GM10248 (cell line): ENCODE measurements around the gene TTLL10.
"Not testable (repeated sequence)": the region's sequence is repeated elsewhere in the genome, so short reads cannot be mapped to it uniquely, and the experiment has no call there.

Experiments
- CTCF ChIA-PET: fragments of 300-600 bp; sonication (Branson Sonifier 250); formaldehyde crosslinking; extraction: SDS; loops from one replicate; lab custom pipeline; 2021; ENCODE audit warnings: antibody characterized with exemption; lab: Yijun Ruan, JAX
- POLR2A ChIA-PET: fragments of 350-650 bp; sonication (Branson Sonifier 250); formaldehyde crosslinking; extraction: SDS; loops from one replicate; lab custom pipeline; 2020; ENCODE audit warnings: antibody characterized with exemption; lab: Yijun Ruan, JAX
- DNase-seq: peaks from one replicate; pipeline ENCODE4 v3.0.0; 2012; ENCODE audit errors: extremely low spot score
- TF ChIP-seq, protein P1 (sequence below): IDR thresholded peaks from 2 replicates; pipeline ENCODE4 v1.5.1; 2012; ENCODE audit warnings: mild to moderate bottlenecking, low read depth; ENCODE audit errors: extremely low read depth, missing control alignments, control extremely low read depth

TTLL10 gene

DNA sequence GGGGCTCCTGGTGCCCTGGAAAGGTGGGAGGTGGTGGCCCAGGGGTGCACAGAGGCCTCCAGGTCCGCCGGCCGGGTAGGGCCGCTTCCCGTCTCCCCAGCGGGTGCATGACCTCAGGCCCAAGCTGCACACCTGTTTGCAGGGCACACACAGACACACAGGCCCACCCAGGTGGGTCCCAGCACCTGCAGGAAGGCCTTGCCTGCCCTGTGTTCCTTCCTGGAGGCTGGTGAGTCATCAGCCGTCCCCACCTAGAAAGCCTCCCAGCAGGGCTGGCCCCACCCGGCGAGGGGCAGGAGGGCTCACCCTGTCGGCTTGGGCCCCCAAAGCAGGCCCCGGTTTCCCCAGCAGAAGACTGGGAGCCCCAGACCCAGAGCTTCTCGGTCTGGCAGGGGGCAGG lies 23.6 kb upstream of the TTLL10 start:
- POLR2A ChIA-PET = no interaction called here
- TF ChIP-seq, protein P1, sequence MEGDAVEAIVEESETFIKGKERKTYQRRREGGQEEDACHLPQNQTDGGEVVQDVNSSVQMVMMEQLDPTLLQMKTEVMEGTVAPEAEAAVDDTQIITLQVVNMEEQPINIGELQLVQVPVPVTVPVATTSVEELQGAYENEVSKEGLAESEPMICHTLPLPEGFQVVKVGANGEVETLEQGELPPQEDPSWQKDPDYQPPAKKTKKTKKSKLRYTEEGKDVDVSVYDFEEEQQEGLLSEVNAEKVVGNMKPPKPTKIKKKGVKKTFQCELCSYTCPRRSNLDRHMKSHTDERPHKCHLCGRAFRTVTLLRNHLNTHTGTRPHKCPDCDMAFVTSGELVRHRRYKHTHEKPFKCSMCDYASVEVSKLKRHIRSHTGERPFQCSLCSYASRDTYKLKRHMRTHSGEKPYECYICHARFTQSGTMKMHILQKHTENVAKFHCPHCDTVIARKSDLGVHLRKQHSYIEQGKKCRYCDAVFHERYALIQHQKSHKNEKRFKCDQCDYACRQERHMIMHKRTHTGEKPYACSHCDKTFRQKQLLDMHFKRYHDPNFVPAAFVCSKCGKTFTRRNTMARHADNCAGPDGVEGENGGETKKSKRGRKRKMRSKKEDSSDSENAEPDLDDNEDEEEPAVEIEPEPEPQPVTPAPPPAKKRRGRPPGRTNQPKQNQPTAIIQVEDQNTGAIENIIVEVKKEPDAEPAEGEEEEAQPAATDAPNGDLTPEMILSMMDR = no peak
- no peak for DNase-seq
- CTCF ChIA-PET = interaction anchor here (1.0 kb wide), 3 partner anchors 27 to 116 kb away, joined by 3 to 5 read pairs (median 3); no protein-coding TSS in a partner anchor

DNA sequence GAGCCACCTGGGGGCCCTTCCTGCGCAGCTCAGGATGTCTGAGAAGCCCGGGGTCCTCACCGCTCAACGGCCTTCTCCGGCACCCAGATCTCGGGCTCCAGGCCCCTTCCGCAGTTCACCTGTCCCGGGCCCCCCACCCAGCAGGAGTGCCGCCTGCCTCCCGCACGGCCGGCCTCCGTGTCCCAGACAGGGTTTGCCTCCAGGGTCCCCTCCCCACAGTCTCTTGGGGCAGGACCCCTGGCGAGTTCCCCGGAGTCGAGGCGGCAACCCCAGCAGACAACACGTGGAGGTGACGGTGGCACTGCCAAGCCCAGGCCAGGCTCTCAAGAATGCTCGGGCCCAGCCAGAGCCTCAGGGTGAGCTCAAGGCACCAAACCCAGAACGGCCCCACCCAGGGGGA lies 22.4 kb upstream of the TTLL10 start:
- CTCF ChIA-PET = interaction anchor here (1.0 to 2.0 kb wide), 3 partner anchors 29 to 99 kb away, joined by 3 to 5 read pairs (median 3); no protein-coding TSS in a partner anchor

DNA sequence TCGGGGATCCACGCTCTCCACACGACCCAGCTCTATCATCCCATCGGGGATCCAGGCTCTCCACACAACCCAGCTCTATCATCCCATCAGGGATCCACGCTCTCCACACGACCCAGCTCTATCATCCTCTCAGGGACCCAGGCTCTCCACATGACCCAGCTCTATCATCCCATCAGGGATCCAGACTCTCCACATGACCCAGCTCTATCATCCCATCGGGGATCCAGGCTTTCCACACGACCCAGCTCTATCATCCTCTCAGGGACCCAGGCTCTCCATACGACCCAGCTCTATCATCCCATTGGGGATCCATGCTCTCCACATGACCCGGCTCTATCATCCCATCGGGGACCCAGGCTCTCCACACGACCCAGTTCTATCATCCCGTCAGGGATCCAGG lies 21.2 kb upstream of the TTLL10 start:
- POLR2A ChIA-PET, DNase-seq: not testable (repeated sequence)
- CTCF ChIA-PET = interaction anchor here (1.0 to 2.0 kb wide), 3 partner anchors 17 to 98 kb away, joined by 3 to 5 read pairs (median 3); no protein-coding TSS in a partner anchor

More for the DNA sequence above, 22.4 kb upstream of the TTLL10 start:
- POLR2A ChIA-PET = no interaction called here
- TF ChIP-seq, protein P1 = no peak
- no peak for DNase-seq

DNA sequence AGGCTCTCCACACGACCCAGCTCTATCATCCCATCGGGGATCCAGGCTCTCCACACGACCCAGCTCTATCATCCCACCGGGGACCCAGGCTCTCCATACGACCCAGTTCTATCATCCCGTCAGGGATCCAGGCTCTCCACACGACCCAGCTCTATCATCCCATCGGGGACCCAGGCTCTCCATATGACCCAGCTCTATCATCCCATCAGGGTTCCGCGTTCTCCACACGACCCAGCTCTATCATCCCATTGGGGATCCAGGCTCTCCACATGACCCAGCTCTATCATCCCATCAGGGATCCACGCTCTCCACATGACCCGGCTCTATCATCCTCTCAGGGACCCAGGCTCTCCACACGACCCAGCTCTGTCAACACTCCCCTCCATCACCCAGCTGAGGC lies 20.5 kb upstream of the TTLL10 start:
- CTCF ChIA-PET = interaction anchor here (0.8 to 2.0 kb wide), 4 partner anchors 12 to 97 kb away, joined by 3 to 5 read pairs (median 4); no protein-coding TSS in a partner anchor
- DNase-seq, POLR2A ChIA-PET: not testable (repeated sequence)

DNA sequence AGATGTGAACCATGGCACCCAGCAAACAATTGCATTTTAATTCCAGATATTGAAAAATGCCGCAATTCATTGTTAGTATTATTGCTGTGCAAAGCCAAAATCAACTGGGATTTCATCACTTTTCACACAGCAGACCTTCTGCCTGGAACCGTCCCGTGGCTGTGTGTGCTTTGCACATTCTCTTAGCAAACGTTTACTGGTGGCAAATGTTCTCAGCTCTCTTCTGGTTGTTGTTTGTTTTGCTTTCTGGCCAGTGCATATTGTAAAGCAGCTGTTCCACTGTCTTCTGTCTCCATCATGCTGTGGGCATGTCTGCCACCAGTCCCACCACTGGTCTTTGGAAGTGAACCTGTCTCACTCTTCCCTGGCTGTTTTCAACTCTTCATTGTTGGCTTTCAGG lies 19.8 kb upstream of the TTLL10 start:
- ChIA-PET CTCF (interaction anchor here (1.1 kb wide), 1 partner anchor 11 kb away, joined by 3 read pairs; no protein-coding TSS in a partner anchor), POLR2A (no interaction called here)
- TF ChIP-seq, protein P1 = no peak
- no peak for DNase-seq

DNA sequence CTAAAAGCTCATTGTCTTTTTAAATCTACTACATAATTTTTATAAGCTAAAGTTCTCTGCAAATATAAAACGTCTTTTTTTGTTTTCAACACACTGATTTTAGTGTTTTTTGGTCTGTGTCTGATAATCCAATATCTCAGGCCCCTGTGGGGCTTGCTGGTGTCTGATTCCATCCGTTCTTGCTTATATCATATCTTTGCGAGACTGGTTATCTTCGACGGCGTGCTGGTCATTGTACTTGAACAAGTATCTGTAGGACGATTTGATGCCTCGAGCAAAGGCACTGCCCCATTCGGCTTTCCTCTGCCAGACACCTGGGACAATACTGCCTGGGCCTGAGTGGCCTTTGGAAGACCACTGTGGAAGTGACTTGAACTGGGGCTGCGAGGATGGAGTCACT lies 18.4 kb upstream of the TTLL10 start:
- no peak for DNase-seq
- ChIA-PET POLR2A (no interaction called here), CTCF (interaction anchor here (0.9 kb wide), 1 partner anchor 33 kb away, joined by 3 read pairs; no protein-coding TSS in a partner anchor)
- TF ChIP-seq, protein P1 = no peak

DNA sequence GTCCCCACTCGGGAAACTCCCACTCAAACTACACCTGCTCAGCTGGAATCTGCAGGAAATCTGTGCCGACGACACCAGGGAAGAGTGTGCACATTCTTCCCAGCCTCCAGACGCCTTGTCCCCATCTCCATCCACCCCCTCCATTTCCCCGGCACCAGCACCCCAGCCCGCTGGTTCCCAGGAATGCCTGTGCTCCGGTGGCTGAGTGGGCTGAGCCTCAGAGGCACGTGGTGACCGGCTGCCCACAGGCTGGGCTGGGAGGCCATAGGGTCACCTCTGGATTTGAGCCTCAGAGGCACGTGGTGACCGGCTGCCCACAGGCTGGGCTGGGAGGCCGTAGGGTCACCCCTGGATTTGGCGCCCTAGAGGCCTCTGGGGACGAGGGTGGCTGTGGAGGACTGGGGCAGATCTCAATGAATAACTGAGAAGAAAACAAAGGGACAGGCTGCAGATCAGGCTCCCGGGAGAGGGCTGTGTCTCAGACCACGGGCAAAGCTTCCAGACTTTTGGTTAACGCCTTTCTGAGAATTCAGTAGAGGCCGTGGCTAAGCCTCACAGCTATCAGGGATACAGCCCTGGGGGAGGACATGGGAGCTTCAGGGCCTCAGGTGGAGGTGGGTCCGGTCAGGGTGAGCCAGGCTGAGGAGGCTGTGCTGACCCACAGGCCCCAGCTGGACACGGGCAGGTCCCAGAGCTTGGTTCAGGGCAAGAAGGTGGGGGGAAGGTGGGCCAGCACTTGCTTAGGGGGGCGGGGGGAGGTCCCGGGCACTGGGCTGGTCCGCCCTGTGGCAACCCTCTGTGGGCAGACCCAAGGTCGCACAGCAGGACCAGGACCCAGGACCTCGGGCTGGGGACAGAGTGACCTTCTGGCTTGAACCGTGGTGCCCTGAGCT lies 17.3 kb upstream of the TTLL10 start:
- no peak for DNase-seq
- ChIA-PET POLR2A (interaction anchor here (0.6 kb wide), 1 partner anchor 27 kb away, joined by 8 read pairs; no protein-coding TSS in a partner anchor), CTCF (interaction anchor here (1.1 to 1.3 kb wide), 3 partner anchors 34 to 94 kb away, joined by 3 to 4 read pairs (median 3); no protein-coding TSS in a partner anchor)
- TF ChIP-seq, protein P1 = no peak
